Neural cell (in vitro differentiated cells): ENCODE measurements around the gene CXorf66. TPM values are rescaled to one million over a fixed set of nuclear protein-coding genes. Genes with fewer than 3 reads are reported as not detected.

ENCODE experiments used
- H2AFZ ChIP-seq: fragments of 200-600, 300-800 bp; sonication (generic), shearing (Covaris generic); 2 replicates; pipeline ENCODE4 v1.6.0; 2014; ENCODE audit warnings: low read depth, mild to moderate bottlenecking, antibody characterized with exemption, low read length, moderate library complexity
- H3F3A ChIP-seq: fragments of 200-600 bp; shearing (Covaris generic); 2 replicates; pipeline ENCODE4 v1.6.1; 2016; ENCODE audit warnings: mild to moderate bottlenecking, moderate library complexity, mixed read lengths, antibody characterized with exemption, low read length; ENCODE audit not compliant: insufficient read depth, poor library complexity, severe bottlenecking
- H3K27ac ChIP-seq: fragments of 200-600, 300-800 bp; sonication (generic), shearing (Covaris generic); 2 replicates; pipeline ENCODE4 v1.5.1; 2014; ENCODE audit warnings: mild to moderate bottlenecking, low read length, moderate library complexity
- H3K27me3 ChIP-seq: fragments of 300-800, 200-600 bp; sonication (generic), shearing (Covaris generic); 2 replicates; pipeline ENCODE4 v1.6.0; 2014; ENCODE audit warnings: mild to moderate bottlenecking, low read depth, low read length, moderate library complexity; ENCODE audit not compliant: insufficient read depth
- H3K36me3 ChIP-seq: fragments of 300-800, 200-600 bp; sonication (generic), shearing (Covaris generic); 2 replicates; pipeline ENCODE4 v1.5.1; 2014; ENCODE audit warnings: mild to moderate bottlenecking, antibody characterized with exemption, low read length, moderate library complexity; ENCODE audit not compliant: insufficient read depth
- H3K4me2 ChIP-seq: fragments of 300-800, 200-600 bp; sonication (generic), shearing (Covaris generic); 2 replicates; pipeline ENCODE4 v1.6.0; 2014; ENCODE audit warnings: mild to moderate bottlenecking, low read length
- H3K4me3 ChIP-seq: fragments of 300-800, 200-600 bp; sonication (generic), shearing (Covaris generic); 2 replicates; pipeline ENCODE4 v1.5.1; 2014; ENCODE audit warnings: mild to moderate bottlenecking, low read length, moderate library complexity
- H3K79me2 ChIP-seq: fragments of 200-600 bp; shearing (Covaris generic); replicated peaks from 2 replicates; pipeline ENCODE4 v1.6.0; 2014; ENCODE audit warnings: mild to moderate bottlenecking, low read length, moderate library complexity; ENCODE audit not compliant: insufficient read depth
- H3K9ac ChIP-seq: fragments of 300-800, 200-600 bp; sonication (generic), shearing (Covaris generic); 2 replicates; pipeline ENCODE4 v1.6.1; 2016; ENCODE audit warnings: mild to moderate bottlenecking, low read length, mixed read lengths
- H3K9me2 ChIP-seq: fragments of 200-600 bp; shearing (Covaris generic); 2 replicates; pipeline ENCODE4 v1.6.1; 2016; ENCODE audit warnings: mild to moderate bottlenecking, low read length, mixed read lengths; ENCODE audit not compliant: insufficient read depth
- H3K9me3 ChIP-seq: fragments of 200-600, 300-800 bp; sonication (generic), shearing (Covaris generic); 2 replicates; pipeline ENCODE4 v1.6.1; 2016; ENCODE audit warnings: mild to moderate bottlenecking, mixed run types, low read length, moderate library complexity, mixed read lengths
- H4K20me1 ChIP-seq: fragments of 200-600 bp; shearing (Covaris generic); 2 replicates; pipeline ENCODE4 v1.6.1; 2016; ENCODE audit warnings: mild to moderate bottlenecking, mixed run types; ENCODE audit not compliant: insufficient read depth
- EP300 ChIP-seq: fragments of 450-650 bp; conservative IDR thresholded peaks from 2 replicates; pipeline ENCODE4 v1.6.1; 2014; ENCODE audit warnings: antibody characterized with exemption, mild to moderate bottlenecking, moderate library complexity; ENCODE audit not compliant: poor library complexity, severe bottlenecking
- EZH2 ChIP-seq: fragments of 200-600, 300-800 bp; shearing (Covaris generic), sonication (generic); IDR thresholded peaks from 2 replicates; pipeline ENCODE4 v1.6.1; 2014; ENCODE audit warnings: antibody characterized with exemption, low read length, borderline replicate concordance, mild to moderate bottlenecking; ENCODE audit not compliant: insufficient read depth, poor library complexity, severe bottlenecking
- MXI1 ChIP-seq: fragments of 450-650 bp; conservative IDR thresholded peaks from 2 replicates; pipeline ENCODE4 v1.6.1; 2014; ENCODE audit warnings: antibody characterized with exemption, mild to moderate bottlenecking; ENCODE audit not compliant: poor library complexity, severe bottlenecking
- POLR2AphosphoS5 ChIP-seq: IDR thresholded peaks from 2 replicates; pipeline ENCODE4 v1.6.1; 2012
- RAD21 ChIP-seq: fragments of 450-650 bp; conservative IDR thresholded peaks from 2 replicates; pipeline ENCODE4 v1.6.1; 2014; ENCODE audit warnings: antibody characterized with exemption, mild to moderate bottlenecking, moderate library complexity
- SMC3 ChIP-seq: fragments of 450-650 bp; conservative IDR thresholded peaks from 2 replicates; pipeline ENCODE4 v1.6.1; 2014; ENCODE audit warnings: antibody characterized with exemption, mild to moderate bottlenecking, moderate library complexity; ENCODE audit not compliant: poor library complexity
- TAF1 ChIP-seq: IDR thresholded peaks from 2 replicates; pipeline ENCODE4 v1.6.1; 2012; ENCODE audit warnings: low read depth
- polyA plus RNA-seq: library from polyadenylated mRNA; depleted of rRNA; stranded (reverse); fragments of >200 nt; gene quantifications from 2 replicates; pipeline ENCODE4 v1.2.3, GENCODE V29; 2014
- TF ChIP-seq, protein P1 (sequence below): IDR thresholded peaks from 2 replicates; pipeline ENCODE4 v1.6.1; 2012; ENCODE audit warnings: borderline replicate concordance
- TF ChIP-seq, protein P2 (sequence below): fragments of 450-650 bp; IDR thresholded peaks from 2 replicates; pipeline ENCODE4 v1.5.1; 2014; ENCODE audit warnings: antibody characterized with exemption, mild to moderate bottlenecking, moderate library complexity; ENCODE audit not compliant: poor library complexity, severe bottlenecking

Gene CXorf66
- polyA plus RNA-seq, 1 donor from 2014 or later = not detected

DNA sequence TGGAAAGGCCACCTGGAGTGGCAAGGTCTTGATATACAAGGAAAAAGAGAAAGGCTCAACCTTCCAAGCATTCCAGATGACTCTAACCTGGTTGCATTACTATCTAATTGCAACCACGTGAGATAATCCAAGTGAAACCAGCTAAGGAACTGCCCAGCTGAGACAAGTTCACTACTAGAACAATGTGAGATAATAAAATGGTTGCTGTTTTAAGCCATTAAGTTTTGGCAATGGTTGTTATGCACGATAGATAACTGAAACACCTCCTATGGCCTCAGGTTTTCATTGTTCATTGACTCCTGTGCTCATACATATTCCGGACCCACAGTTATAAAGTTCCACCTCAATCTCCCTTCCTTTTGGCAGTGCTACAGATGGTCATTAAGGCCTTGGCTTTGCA is 9.2 kb upstream of the CXorf66 start:
- no peaks in the 10 kb centered on the region for H3F3A ChIP-seq
- H3K27ac ChIP-seq = no peak overlapping the region
- no peaks in the 10 kb centered on the region for H4K20me1 ChIP-seq
- H3K9ac ChIP-seq = no peak overlapping the region
- H2AFZ ChIP-seq = no peak overlapping the region
- no peaks in the 10 kb centered on the region for H3K79me2 ChIP-seq
- H3K36me3 ChIP-seq = no peaks in the 10 kb centered on the region
- no peak for TF ChIP-seq SMC3
- no peak for TF ChIP-seq EP300
- TF ChIP-seq, protein P1, sequence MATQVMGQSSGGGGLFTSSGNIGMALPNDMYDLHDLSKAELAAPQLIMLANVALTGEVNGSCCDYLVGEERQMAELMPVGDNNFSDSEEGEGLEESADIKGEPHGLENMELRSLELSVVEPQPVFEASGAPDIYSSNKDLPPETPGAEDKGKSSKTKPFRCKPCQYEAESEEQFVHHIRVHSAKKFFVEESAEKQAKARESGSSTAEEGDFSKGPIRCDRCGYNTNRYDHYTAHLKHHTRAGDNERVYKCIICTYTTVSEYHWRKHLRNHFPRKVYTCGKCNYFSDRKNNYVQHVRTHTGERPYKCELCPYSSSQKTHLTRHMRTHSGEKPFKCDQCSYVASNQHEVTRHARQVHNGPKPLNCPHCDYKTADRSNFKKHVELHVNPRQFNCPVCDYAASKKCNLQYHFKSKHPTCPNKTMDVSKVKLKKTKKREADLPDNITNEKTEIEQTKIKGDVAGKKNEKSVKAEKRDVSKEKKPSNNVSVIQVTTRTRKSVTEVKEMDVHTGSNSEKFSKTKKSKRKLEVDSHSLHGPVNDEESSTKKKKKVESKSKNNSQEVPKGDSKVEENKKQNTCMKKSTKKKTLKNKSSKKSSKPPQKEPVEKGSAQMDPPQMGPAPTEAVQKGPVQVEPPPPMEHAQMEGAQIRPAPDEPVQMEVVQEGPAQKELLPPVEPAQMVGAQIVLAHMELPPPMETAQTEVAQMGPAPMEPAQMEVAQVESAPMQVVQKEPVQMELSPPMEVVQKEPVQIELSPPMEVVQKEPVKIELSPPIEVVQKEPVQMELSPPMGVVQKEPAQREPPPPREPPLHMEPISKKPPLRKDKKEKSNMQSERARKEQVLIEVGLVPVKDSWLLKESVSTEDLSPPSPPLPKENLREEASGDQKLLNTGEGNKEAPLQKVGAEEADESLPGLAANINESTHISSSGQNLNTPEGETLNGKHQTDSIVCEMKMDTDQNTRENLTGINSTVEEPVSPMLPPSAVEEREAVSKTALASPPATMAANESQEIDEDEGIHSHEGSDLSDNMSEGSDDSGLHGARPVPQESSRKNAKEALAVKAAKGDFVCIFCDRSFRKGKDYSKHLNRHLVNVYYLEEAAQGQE = no peak
- TF ChIP-seq EZH2 = no peak
- no peak for TF ChIP-seq TAF1
- no peak for TF ChIP-seq RAD21
- TF ChIP-seq, protein P2, sequence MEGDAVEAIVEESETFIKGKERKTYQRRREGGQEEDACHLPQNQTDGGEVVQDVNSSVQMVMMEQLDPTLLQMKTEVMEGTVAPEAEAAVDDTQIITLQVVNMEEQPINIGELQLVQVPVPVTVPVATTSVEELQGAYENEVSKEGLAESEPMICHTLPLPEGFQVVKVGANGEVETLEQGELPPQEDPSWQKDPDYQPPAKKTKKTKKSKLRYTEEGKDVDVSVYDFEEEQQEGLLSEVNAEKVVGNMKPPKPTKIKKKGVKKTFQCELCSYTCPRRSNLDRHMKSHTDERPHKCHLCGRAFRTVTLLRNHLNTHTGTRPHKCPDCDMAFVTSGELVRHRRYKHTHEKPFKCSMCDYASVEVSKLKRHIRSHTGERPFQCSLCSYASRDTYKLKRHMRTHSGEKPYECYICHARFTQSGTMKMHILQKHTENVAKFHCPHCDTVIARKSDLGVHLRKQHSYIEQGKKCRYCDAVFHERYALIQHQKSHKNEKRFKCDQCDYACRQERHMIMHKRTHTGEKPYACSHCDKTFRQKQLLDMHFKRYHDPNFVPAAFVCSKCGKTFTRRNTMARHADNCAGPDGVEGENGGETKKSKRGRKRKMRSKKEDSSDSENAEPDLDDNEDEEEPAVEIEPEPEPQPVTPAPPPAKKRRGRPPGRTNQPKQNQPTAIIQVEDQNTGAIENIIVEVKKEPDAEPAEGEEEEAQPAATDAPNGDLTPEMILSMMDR = no peak
- TF ChIP-seq MXI1 = no peak
- TF ChIP-seq POLR2AphosphoS5 = no peak
- H3K27me3 ChIP-seq = no peaks in the 10 kb centered on the region
- no peak overlapping the region for H3K4me2 ChIP-seq
- no peak overlapping the region for H3K4me3 ChIP-seq
- H3K9me2 ChIP-seq = no peaks in the 10 kb centered on the region
- no peaks in the 10 kb centered on the region for H3K9me3 ChIP-seq

DNA sequence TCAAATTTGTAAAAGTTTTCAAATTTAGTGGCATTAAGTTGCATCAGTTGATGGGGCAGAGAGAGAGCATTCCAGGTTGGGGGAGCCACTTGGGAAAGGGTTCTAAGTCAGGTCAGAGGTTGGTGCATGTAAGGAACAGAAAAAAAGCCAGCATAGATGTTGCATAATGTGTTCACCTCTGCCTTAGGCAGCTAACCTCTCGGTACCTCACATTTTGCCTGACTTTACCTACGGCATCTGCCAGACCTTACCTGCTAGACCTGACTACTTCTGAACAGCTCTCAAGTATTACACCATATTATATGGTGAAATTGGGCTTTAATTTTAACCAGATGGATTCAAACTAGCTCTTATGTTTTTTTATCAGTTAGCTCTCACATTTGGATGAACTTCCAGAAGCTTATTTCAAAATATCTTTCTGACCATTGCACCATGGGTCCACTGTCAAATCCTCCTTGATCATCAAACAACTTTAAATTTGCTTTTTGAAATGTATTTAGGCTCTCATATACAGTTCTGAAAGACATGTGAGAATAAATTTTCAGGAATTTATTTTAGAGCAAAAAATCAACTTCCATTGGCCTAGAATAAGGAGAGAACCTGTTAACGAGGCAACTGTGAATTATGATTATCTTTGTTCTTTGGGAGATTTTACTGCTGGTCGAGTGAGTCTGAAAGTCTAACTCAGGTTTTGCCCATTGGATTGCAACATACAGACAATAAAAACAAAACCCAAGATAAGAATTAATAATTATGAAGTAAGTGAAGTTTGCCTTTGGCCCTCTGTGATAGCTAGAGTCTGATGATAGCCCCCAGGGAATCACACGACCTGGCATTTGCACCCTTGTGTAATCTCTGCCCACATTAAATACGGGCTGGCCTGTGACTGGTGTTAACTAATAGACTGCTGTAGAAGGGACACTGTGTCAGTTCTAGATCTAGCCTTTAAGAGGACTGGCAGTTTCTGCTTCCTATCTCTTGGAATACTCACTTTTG is 7.6 kb upstream of the CXorf66 start:
- H3K27me3 ChIP-seq = no peaks in the 10 kb centered on the region
- no peaks in the 10 kb centered on the region for H3K9me3 ChIP-seq
- H3K4me2 ChIP-seq = no peak overlapping the region
- H3K79me2 ChIP-seq = no peaks in the 10 kb centered on the region
- TF ChIP-seq, protein P1 = no peak
- H3K27ac ChIP-seq = no peak overlapping the region
- H3K9ac ChIP-seq = no peak overlapping the region
- H3K9me2 ChIP-seq = no peaks in the 10 kb centered on the region
- no peak overlapping the region for H3K4me3 ChIP-seq
- H2AFZ ChIP-seq = no peak overlapping the region
- no peaks in the 10 kb centered on the region for H4K20me1 ChIP-seq
- H3K36me3 ChIP-seq = no peaks in the 10 kb centered on the region
- H3F3A ChIP-seq = no peaks in the 10 kb centered on the region
